ENCODE results near the gene DEDD2.

DEDD2 gene

GRCh38 chr19:42197375-42197817 lies 20.1 kb downstream of the DEDD2 start:
- no peak for DNase-seq

DNA sequence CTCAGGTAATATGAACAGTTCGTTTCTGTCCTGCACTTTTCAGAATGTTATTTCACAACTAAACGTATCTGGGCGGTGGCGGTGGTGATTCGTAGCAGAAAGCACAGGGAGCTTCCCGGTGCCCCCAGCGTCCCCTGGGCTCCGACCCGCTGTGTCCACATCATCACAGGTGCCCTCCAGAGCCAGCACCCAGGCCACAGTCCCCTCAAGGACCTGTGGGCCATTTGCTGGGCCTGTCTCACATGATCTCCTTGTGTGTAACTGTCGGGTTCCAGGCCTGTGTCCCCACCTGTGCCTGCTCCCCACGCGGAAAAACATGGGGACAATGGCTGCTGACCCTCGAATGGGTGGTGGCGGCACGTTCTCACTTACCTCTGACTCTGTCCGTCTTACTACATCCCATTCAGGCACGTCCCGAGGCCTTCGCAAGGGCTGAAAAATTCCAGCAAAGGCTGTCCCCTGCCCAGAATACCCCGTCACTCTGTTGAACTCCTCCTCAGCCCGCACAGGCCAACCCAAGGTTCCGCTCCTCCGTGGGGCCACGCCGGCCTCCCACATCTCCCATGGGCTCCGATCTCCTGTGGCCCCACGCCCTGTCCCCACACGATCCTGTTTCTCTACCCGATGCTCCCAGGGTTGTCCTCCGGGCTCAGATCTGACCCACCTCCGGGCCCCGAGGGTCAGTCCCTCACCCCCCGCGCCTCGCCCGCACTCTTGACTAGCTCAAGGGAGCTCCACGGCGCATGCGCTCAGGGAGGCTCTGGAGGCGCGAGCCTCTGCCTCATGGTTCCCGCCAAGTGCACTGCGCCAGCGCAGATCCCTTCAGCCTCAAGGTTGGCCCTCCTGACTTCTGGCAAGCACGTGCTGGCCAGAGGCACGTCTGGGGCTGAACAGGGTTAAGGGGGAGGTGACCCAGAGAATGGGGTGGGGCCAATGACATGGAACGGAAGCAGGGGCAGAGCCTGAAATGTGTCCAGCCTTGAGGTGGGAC lies 21.2 kb downstream of the DEDD2 start:
- no peak for DNase-seq

GRCh38 chr19:42193706-42194105 lies 23.8 kb downstream of the DEDD2 start:
- DNase-seq: no peak

GRCh38 chr19:42193294-42193693 lies 24.2 kb downstream of the DEDD2 start:
- no peak for DNase-seq

GRCh38 chr19:42191855-42192254 lies 25.6 kb downstream of the DEDD2 start:
- peak; percentile 83 for DNase-seq

DNA sequence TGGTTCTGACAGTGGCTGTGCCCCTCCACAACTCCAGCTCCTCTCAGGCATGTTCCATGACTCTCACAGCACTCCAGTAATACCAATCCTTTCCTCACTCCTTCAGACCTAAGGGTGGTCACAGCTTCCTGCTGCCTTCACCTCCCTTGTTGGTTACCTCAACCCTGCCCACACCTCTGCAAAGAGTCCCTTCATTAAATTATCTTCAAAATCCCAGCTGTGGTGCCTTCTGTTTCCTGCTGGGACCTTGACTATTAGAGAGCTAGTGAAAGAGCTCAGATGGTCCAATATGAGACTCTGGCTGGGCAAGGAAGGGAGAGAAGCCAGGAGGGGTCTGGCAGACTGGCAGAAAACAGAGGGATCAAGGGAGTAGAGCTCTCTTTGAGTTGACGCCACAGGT lies 26.1 kb downstream of the DEDD2 start:
- no peak for DNase-seq

- no peak for DNase-seq
These were observed 28.3 kb downstream of the DEDD2 start for GRCh38 chr19:42189133-42189532.

DNA sequence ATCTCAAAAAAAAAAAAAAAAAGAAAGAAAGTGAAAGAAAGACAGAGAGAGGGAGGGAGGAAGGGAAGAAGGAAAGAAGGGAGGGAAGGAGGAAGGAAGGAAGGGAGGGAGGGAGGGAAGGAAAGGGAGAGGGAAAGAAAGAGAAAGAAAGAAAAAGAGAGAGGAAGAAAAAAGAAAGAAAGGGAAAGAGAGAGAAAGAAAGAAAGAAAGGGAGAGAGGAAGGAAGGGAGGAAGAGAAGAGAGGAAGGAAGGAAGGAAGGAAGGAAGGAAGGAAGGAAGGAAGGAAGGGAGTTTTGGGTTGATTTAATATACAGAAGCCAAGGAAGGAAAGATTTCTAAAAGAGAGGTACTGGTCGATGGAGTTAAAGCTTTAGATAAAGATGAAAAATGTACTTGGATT lies 28.8 kb downstream of the DEDD2 start:
- DNase-seq: no peak

DNA sequence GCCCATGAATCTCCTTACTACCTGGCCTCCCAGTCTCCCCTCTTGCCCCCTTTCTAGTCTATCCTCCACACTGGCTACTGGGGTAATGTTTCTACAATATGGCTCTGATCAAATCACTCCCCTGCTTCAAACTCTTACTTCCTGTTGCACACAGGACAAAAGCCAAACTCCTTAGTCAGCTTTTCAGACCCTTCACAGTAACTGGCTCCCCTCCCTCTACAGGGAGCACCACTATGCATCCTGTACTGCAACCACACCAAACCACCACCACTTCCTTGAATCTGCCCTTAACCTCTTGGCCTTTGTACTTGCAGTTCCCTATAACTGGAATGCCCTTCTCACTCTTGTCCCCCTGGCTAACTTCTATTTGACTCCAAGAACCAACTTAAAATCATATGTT lies 32.2 kb downstream of the DEDD2 start:
- peak; percentile 68 for DNase-seq

GRCh38 chr19:42184401-42184861 lies 33.0 kb downstream of the DEDD2 start:
- peak; percentile 86 for DNase-seq

GRCh38 chr19:42178791-42179674 lies 38.4 kb downstream of the DEDD2 start:
- DNase-seq: peak; percentile 7

GRCh38 chr19:42177686-42178019 lies 39.8 kb downstream of the DEDD2 start:
- no peak for DNase-seq

GRCh38 chr19:42176990-42177685 lies 40.3 kb downstream of the DEDD2 start:
- DNase-seq: peak; percentile 84

- no peak for DNase-seq
These were observed 40.9 kb downstream of the DEDD2 start for GRCh38 chr19:42176649-42176989.

DNA sequence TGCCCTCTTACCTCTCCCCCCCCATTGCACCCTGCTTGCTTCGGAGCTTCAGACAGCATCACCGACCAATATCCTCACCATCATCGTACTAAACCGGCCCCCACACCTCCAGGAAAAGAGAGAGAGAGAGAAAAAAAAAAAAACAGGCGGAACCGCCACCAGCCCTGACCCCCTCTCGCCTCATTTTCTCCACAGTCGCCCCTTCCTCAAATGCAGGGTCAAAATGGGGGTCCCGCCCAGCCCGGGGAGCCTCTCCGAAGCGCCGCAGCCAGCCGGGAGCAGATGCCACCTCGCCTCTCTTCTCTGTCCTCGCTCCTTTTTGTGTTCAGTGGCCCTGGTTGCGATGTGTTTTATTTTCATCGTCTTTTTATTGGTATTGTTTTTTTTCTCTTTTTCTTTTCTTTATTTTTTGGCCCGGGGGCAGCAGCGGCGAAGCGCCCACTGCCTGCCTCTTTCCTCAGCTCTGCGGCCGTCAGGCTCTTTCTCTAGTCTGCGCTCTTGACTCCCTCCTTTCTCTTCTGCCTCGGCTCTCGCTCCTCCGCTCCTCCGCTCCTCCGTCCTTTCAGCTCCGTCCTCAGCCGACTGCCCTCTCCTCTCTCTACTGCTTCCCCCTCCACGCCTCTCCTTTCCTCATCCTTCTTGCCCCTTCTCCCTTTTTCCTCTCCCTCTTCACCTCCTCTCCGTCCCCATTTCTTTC lies 41.4 kb downstream of the DEDD2 start:
- DNase-seq: peak; percentile 19

DNA sequence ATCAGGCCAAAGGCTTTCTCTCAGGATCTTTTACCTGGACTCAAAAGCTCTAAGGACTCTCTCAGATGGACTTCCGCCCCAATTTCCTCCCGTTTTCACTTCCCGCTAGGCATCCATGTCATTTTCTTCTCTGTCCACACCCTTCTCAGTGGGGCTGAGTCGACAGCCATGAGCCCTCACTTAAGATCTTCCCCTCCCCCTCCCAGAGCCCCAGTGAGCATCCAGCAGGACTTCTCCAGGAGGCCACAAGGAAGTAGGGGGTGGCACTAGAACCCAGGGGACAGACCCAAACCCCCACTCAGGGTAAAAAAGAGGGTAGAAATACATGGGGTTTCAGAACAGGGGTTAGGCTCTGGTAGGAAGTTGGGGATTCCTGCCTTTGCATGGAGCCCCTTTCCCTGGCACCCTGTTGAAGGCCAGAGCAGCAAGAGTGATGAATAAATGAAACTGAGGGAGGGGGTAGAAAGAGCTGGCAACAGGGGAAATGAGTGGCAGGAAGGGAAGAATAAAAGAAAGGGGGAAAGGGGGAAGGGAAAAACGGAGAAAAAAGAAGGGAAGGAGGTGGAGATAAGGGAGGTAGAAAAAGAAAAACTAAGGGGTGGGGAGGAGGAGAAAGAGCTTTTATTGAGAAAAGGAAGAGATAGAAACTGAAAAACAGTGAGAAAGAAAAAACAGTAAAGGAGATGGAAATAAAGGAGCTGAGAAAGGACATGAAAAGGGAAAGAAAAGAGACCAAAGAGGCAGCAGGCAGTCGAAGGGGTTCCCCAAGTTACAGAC lies 42.3 kb downstream of the DEDD2 start:
- no peak for DNase-seq

DNA sequence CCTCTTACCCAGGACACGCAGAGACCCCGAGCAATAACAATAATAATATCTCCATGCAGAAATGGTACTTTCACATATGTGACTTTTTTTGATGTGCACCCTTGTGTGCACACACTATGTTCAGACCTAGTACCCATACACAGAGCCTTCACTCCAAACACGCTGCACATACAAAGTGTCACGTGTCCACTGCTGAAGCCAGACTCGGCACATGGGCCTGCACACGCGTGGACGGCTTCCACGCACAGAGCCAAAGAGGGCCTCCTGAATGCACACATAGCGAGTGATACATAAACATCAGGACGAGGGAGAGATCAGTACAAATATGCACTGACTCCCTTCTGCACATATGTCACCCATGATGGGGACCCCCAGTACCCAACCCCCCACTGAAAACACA lies 43.3 kb downstream of the DEDD2 start:
- no peak for DNase-seq

GRCh38 chr19:42173695-42174094 lies 43.8 kb downstream of the DEDD2 start:
- no peak for DNase-seq

DNA sequence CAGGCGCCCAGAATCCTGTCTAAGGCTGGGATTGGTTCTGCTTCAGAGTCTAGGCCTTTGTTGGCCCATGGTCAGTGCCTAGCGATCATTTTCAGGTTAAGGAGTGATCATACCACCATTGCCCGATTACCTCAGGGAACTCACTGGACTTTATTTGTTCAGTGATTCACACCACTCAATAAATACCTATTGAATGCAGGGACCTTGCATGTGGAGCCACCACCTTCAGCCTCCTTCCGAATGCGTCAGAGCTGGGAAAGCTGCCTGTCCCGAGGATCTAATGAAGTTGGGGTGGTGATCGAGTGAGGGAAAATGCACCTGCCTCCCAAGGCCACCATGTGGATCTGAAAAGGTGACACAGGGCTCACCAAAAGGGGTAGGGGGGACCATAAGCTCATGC lies 45.2 kb downstream of the DEDD2 start:
- DNase-seq: no peak

DNA sequence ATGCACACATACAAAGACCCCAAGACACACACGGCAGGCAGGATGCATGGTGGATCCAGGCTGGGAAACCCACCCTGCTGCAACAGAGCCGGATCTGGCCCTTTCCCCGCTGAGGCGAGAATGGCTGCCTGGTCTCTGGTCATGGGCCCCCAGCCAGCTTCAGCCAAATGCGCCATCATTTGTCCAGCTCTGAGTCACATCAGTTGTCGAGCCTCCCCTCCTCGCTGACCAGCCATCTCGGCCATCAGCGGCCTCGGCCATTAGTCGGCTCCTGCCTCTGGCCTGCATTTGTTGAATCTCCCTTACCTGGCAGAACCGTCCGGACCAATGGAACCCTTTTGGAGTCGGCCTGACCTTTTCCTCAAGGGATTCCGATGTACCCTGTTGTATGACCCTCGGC lies 46.8 kb downstream of the DEDD2 start:
- no peak for DNase-seq
